Germinal center (tissue), 1 donor: ENCODE measurements around the gene FXYD7.
"Not testable (repeated sequence)": the region's sequence is repeated elsewhere in the genome, so short reads cannot be mapped to it uniquely, and the experiment has no call there.

Experiments used
- DNase-seq: peaks from one replicate; pipeline ENCODE4 v3.0.0; 2012; ENCODE audit warnings: mixed read lengths, low spot score

Gene FXYD7

DNA sequence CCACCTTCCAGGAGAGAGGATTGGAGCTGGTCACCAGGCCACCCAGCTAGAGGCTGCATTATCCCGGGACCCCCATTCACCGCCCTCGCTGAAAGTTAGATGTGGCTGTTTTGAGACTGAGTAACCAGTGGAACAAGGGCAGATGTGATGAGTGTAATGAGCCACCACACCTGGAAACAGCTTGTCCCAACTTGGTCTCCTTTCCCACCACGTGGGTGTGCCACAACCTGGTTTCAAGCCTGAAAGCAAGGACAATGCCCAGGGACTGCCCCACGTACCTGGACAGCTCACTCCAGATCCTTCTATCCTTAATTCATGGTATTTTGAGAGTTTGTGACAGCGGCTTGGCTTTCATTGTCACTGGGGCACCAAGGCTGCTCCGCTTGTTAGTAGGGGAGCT lies 15.2 kb upstream of the FXYD7 start:
- no peak for DNase-seq

DNA sequence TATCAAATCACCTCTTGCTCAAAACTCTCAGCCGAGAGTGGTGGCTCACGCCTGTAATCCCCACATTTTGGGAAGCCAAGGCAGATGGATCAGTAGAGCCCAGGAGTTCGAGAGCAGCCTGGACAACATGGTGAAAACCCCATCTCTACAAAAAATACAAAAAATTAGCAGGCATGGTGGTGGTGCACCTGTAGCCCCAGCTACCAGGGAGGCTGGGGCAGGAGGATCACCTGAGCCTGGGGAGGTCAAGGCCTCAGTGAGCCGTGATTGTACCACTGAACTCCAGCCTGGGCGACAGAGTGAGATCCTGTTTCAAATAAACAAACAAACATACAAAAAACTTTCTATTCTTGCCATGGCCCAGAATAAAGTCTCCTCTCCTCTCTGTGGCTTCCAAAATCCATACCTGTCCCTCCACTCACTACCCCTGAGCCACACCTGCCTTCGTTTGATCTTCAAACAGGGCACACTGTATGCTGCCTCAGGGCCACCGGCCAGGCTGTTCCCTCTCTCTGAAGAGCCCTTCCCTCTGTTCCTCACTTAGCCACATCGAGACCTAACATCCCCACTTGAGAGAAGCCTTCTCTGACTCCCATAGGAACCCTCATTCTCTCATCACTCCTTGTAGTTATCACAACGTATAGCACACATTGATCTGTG lies 14.5 kb upstream of the FXYD7 start:
- DNase-seq: no peak

DNA sequence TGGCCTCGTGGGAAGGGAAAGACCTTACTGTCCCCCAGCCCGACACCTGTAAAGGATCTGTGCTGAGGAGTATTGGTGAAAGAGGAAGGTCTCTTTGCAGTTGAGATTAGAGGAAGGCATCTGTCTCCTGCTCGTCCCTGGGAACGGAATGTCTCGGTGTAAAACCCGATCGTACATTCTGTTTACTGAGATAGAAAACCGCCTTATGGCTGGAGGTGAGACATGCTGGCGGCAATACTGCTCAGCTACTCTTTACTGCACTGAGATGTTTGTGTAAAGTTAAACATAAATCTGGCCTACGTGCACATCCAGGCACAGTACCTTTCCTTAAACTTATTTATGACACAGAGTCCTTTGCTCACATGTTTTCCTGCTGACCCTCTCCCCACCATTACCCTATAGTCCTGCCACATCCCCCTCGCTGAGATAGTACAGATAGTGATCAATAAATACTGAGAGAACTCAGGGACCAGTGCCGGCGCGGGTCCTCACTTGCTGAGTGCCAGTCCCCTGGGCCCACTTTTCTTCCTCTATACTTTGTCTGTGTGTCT lies 13.3 kb upstream of the FXYD7 start:
- DNase-seq: not testable (repeated sequence)

DNA sequence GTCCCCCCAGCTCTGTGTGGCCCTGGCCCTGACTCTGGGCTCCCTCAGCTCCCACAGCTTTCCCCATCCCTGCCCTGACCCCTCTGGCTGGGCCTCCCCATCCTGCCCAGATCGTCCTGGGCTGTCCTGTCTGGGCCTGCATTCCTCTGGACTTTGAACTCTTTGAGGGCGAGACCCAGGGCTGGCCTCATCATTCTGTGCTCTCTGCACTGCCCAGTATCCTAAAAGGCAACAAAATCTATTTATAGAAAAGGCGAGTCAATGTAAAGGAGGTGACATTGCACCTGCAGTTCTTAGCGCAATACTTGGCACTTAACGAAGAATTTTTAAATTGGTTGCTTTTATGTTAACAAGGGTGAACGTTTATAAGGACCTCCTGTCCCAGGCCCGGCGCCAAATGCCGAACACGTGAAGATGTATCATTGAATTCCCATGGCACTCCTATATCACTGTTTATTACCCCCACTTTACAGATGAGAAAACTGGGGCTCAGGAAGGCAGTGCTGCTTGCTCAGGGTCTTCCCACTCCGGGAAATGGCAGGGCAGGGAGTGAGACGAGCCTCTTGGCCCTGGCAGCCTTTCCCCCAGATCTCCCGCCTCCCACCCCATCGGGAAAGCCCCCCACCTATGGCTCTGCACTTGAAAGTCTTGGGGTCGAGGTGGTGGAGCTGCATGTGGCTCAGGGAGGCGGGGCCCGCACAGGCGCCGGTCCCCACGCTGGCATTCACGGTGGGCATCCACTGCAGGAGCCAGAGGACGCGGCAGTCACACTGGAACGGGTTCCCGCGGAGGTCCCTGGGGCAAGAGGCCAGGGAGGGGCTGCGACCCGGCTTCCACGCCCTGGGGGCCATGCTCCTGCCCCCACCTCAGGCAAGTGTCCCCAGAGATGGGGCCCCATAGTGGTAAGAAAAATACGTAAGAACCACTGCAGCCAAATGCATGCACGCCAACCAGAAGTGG lies 12.0 kb upstream of the FXYD7 start:
- DNase-seq: no peak

DNA sequence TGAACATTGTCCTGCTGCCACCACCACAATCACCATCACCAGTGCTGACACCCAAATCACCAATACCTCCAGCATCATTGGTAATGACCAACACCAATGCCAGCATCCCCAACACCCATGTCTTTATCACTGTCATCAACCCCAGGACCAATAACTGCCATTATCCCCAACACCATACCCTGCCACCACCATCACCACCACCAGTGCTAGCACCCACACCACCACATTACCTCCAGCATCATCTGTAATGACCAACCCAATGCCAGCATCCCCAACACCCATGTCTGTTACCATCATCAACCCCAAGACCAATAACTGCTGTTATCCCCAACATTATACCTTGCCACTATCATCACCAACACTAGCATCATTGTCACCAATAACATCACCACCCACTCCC lies 10.8 kb upstream of the FXYD7 start:
- DNase-seq: no peak

DNA sequence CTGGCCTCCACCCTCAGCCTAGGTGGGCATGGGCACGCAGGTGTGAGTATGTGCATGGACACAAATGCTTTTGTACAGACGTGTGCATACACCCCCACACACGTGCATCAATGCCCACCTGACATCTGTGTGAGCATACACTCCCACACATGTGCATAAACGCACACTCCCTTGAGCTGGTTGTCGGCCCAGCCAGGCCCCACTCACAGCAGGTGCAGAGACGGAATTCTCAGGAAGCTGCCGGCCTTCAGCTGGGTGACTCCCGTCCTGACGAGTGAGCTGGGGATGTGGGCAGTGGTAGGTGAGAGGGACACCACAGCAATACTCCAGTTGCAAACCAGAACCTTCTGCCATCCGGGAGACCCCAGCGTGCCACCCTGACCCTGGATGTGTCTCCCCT lies 9.2 kb upstream of the FXYD7 start:
- no peak for DNase-seq

DNA sequence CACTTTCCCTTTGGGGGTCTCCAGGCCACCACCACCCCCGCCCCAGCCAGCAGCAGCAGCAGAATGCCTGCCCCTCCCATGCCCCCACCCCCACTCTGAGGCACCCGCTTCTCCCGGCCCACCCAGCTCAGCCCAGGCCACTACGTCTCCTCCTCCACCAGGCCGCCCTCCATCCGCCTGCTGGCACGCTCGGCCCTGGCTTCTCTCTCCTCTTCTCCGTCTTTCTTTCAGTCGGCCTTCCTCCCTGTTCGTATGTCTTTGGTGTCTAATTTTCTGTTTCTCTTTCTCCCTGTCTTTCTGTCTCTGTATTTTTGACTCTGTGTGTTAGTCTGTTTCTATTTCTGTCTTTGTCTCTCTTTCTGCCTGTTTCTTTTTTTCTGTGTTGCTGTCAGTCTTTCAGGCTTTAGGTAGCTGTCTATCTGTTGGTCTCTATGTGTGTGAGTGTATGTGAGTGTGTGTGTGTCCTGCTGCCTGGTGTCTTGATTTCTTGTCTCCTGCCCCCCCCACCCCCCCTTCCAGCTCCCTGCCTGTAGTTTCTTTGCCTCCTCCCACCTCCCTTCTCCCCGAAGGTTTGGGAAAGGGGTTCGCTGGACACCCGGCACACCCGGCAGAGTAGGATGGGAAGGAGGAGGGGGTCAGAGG lies 8.3 kb upstream of the FXYD7 start, which contains the start of gene LGI4:
Gene LGI4 (minus strand): TSS at position 459 of the 642 bp plus-strand sequence. CDS start 379 bp downstream, at position 80.
- no peak for DNase-seq

DNA sequence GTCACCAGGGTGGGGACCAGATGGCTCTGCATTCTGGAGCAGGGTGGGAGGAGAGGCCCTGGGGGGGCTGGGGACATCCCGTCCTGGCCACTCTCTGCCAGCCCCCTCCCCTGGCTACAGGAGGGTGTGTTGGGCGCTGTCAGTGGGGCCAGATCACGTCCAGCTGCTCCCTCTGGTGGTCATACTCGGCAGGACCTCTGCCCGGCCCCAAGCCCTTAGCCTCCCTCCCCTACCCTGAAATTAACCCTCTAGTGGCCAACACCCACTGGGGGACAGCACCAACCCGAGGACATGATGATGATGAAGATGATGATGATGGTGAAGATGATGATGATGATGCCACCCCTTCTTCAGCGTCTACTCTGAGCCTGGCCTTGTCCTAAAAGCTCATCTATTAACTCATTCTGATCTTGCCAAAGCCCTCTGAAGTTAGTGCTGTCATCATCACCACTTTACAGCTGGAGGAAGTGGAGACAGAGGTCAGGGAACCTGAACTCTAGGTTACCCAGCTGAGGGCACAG lies 7.6 kb upstream of the FXYD7 start:
- peak; percentile 89 for DNase-seq

DNA sequence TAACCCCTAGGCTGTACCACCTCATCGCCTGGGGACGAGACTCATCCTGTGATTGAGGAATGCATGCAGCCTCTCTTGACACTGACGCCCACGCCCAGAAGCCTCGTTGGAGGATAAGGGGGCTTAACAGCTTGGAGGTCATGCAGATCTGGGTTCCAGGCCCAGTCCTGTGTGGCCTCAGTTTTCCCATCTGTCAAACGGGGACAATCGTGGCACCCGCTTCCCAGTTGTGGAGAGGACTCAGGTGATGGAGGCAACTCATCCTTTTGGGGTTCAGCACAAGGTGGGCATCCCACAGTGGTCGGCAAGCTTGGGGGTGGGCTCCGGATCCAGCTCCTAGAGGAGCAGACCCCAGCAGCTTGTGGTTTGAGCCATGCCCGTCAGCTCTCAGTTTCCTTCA lies 6.8 kb upstream of the FXYD7 start:
- no peak for DNase-seq

DNA sequence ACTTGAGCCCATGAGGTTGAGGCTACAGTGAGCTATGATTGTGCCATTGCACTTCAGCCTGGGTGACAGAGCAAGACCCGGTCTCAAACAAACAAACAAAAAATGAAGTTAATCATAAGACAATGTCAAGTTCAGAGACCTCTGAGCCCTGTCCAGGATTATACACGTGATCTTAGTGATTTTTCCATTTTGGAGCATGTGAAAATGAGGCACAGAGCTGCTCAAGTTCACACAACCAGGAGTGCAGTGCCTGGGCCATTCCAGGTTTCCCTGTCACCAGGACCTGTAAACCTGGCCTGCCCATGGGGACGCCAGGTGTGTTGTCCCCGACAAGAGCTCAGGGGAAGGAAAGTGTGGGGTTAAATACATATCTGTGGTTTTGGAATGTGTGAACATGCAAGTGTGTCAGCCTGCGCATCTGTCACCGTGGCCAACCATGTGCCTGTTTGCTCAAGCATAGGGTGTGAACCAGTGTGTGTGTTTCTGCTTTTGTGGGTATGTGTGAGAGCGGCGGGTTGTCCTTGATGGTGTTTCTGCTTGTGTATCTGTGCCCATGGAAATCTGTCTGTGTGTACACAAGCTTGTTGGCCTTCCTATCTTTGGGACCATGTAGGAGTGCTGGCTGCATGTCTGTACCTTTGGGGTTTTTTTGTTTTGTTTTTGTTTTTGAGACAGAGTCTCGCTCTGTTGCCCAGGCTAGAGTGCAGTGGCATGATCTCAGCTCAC lies 5.9 kb upstream of the FXYD7 start:
- DNase-seq: no peak

DNA sequence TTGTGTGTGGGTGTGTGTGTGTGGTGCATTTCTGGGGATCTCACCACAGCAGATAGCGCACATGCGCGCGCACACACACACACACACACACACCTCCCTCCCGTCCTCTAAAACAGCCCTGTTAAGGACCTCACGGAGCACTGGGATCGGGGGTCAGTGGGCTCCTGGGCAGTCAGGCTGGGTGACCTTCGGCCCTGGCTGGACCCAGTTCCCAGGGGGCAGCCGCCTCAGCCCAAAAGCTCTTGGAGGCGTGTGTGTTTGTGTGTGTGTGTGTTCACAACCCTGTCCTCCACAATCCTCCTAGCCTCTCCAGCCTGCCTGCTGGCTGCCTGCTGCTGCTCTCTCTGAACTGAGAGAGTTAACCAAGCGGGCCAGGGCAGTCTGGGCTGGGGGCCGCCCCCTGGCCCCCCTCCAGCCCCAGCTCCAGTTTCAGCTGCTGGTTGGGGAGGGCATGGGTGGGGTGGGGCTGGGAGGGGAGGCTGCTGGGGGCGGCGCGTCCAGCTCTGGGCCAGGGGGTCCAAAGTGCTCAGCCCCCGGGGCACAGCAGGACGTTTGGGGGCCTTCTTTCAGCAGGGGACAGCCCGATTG lies 4.7 kb upstream of the FXYD7 start, which contains the start of gene FXYD1:
Gene FXYD1 (plus strand): TSS at position 520 of the 588 bp plus-strand sequence. CDS start 1,256 bp downstream, outside the sequence.
- no peak for DNase-seq

DNA sequence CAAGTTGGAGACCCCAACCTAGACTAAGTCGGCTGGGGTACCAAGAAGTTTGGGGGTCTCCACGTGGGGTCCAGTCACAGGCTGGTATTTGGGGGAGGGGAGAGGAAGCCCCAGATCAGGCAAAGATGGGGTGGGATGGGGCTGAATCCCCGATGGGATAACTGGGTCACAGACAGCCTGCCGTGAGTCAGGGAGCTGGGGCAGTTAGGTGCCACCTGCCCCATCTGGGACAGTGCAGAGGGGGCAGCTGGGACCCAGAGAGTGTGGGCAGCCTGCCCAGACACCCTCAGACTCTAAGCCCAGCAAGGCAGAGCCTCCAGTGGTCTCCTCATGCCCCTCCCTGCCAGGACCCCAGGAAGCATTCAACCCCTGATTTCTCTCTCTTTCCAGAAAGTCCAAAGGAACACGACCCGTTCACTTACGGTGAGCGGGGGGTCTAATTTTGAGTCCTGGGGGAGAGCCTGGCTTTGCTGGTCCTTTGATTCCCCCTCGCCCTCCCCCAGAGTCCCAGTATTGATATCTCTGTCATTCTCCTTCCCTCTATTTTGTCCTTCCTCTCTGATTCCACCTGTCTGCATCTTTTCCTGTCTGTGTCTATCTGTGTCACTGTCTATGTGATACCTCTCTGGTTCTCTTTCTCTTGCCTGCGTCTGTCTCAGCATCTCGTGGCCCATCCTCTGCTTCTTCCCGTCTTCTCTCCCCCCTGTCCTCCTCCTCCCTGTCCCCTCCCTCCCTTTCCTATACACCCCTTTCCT lies 2.7 kb upstream of the FXYD7 start:
- DNase-seq: no peak

DNA sequence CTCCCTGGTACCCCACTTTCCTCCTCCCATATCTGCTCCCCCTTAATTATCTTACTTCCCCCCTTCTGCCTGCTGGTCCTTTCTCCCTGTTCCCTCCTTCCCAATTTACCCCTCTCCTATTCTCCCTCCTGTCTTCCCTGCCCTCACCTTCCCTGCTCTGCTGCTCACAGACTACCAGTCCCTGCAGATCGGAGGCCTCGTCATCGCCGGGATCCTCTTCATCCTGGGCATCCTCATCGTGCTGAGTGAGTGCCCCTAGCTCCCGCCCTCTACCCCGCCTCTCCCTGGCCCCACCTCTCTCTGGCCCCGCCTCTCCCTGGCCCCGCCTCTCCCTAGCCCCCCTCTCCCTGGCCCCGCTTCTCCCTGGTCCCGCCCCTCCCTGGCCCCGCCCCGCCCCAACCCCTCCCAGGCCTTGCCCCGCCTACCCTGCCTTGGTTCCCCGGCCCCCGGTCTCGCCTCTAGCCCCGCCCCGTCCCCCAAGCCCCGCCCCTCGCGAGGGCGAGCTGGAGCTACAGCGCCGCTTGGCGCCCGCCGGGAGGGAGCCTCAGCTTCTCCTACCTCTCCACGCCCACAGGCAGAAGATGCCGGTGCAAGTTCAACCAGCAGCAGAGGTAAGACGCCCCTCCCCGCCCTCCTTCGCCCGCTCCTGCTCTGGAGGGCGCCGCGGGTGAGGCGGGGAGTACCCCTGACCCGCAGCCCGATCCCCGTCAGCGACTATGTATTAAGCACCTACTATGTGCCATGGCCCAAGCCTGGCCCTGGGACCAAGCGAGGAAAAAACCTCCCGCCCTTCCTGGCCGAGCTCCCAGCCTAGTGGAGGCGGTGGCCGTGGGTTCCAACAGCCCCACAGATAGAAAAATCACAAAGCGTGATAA lies 1.9 kb upstream of the FXYD7 start:
- peak; percentile 100 for DNase-seq

DNA sequence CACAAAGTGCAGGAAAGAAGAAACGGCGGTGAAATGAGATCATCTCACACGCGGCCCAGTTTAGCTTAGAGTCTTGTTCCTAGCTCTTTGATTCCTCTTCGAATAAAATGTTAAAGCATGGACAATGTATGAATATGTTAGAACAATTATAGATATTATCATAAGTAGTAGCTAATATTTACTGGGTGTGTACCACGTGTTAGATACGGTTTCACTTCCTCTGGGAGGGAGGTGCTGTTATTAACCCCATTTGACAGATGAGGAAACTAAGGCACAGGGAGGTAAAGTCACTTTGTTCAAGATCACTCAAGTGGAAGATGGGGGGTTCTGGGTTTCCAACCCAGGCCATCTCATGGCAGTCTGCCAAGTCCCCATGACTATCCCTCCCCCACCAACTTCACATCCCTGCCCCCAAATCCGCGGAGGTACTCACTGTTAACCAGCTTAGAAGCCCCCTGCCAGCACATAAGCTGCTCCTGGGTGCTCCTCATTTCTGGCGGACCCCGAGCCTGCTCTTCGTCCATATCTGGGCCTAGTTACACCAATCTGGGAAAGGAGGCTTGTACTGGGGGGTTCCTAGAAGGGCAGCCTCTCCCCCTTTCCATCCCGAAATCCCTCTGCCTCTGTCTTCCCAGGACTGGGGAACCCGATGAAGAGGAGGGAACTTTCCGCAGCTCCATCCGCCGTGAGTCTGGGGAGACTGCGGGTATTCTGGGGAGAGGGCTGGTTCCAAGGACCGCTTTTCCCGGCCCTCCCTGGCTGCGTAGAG lies 1.0 kb upstream of the FXYD7 start:
- DNase-seq: no peak

DNA sequence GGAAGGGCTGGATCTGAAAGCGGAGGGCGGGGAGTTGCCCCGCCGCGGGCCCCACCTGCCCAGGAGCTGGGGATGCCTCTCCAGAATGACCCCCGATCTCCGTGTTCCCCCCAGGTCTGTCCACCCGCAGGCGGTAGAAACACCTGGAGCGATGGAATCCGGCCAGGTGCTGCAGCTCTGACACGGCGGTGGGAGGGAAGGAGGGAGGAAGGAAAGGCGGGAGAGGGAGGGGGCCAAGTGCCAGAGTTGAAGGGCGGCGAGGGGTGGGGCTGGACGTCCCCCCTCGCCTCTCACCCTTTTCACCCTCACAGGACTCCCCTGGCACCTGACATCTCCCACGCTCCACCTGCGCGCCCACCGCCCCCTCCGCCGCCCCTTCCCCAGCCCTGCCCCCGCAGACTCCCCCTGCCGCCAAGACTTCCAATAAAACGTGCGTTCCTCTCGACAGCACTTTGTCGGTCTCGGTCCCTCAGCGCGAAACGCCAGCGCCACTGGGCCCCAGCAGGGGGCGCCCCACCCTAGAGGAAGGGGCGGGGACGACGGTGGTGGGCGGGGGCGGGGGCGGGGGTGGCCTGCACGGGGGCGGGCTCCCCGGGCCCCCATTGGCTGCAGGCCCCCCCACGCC lies 337 bp upstream of the FXYD7 start:
- DNase-seq: peak; percentile 76

DNA sequence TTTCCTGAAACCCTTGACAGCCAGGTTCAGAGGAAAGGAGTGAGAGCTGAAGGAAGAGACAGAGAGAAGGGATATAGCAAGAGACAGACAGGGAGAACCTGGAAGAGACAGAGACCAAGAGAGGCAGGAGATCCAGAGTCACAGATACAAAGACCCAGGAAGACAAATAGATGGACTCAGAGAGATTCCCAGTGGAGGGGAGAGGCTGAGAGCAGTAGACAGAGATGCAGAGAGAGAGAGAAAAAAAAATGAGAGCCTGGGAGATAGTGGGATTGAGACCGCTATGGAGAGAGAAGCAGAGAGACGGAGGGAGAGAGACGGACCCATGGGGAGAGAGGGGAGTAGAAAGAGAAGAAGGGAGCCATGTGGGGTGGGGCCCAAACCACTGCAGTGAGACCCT lies 763 bp downstream of the FXYD7 start:
- no peak for DNase-seq

DNA sequence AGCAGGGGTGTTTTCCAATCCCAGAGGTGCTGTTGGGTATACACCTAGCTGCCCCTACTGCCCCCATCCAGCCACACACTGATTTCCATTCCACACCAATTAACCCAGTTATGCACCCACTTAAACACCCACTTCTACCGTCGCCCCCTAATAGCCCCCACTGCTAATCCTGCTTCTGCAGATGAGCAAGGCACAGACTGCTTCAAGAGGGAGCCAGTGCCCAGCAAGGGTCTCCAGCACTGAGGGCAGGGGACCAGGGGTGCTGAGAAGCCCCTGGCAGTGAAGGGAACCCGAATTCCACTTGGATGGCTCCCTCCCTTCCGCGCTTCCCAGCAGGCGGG lies 1.2 kb downstream of the FXYD7 start:
- no peak for DNase-seq
